GM23338 (cell line): ENCODE results near the gene NXPE4. TPM values are rescaled to one million over a fixed set of nuclear protein-coding genes. Genes with fewer than 3 reads are reported as not detected.

Experiments used
- ATAC-seq: fragments of 200-7000 bp; cut with Tn5 transposase; 3 replicates; pipeline ENCODE4 v1.9.1; 2020
- DNase-seq: peaks from one replicate; pipeline ENCODE4 v3.0.0-alpha.2; 2015; ENCODE audit warnings: low spot score
- H2AFZ ChIP-seq: fragments of 200-600 bp; sonication (generic); 2 replicates; pipeline ENCODE4 v1.8.0; 2016; ENCODE audit warnings: antibody characterized with exemption, mild to moderate bottlenecking, moderate library complexity
- H3F3A ChIP-seq: fragments of 200-600 bp; sonication (generic); replicated peaks from 2 replicates; pipeline ENCODE4 v1.8.0; 2017; ENCODE audit warnings: antibody characterized with exemption, mixed run types, low read depth
- H3K27ac ChIP-seq: fragments of 200-600 bp; sonication (generic); 2 replicates; pipeline ENCODE4 v1.6.1; 2016; ENCODE audit warnings: low read depth
- H3K27me3 ChIP-seq: fragments of 200-600 bp; sonication (generic); 2 replicates; pipeline ENCODE4 v1.8.0; 2016; ENCODE audit warnings: mild to moderate bottlenecking, mixed run types, moderate library complexity; ENCODE audit not compliant: insufficient read depth
- H3K36me3 ChIP-seq: fragments of 200-600 bp; sonication (generic); 2 replicates; pipeline ENCODE4 v1.8.0; 2016; ENCODE audit warnings: mild to moderate bottlenecking; ENCODE audit not compliant: insufficient read depth
- H3K4me1 ChIP-seq: fragments of 200-600 bp; sonication (generic); 2 replicates; pipeline ENCODE4 v1.8.0; 2016; ENCODE audit warnings: mild to moderate bottlenecking, moderate library complexity; ENCODE audit not compliant: insufficient read depth
- H3K4me2 ChIP-seq: fragments of 200-600 bp; sonication (generic); 2 replicates; pipeline ENCODE4 v1.7.1; 2017; ENCODE audit warnings: mixed run types
- H3K4me3 ChIP-seq: fragments of 200-600 bp; sonication (generic); 2 replicates; pipeline ENCODE4 v1.6.1; 2016; ENCODE audit warnings: mixed run types
- H3K79me2 ChIP-seq: fragments of 200-600 bp; sonication (generic); replicated peaks from 2 replicates; pipeline ENCODE4 v1.8.0; 2017; ENCODE audit warnings: mild to moderate bottlenecking; ENCODE audit not compliant: insufficient read depth
- H3K9me2 ChIP-seq: fragments of 200-600 bp; sonication (generic); 2 replicates; pipeline ENCODE4 v1.8.0; 2017; ENCODE audit not compliant: insufficient read depth
- H4K20me1 ChIP-seq: fragments of 200-600 bp; sonication (generic); replicated peaks from 2 replicates; pipeline ENCODE4 v1.8.0; 2017; ENCODE audit warnings: mild to moderate bottlenecking; ENCODE audit not compliant: insufficient read depth
- H3K27ac Mint-ChIP-seq: 2 replicates; pipeline ENCODE4 v1.8.0; 2020; ENCODE audit warnings: inconsistent platforms, mild to moderate bottlenecking, moderate library complexity, mixed read lengths
- H3K27me3 Mint-ChIP-seq: 3 replicates; pipeline ENCODE4 v1.8.0; 2022; ENCODE audit warnings: low read depth, mild to moderate bottlenecking, moderate library complexity, mixed read lengths, inconsistent platforms; ENCODE audit not compliant: insufficient read depth, poor library complexity
- H3K36me3 Mint-ChIP-seq: 3 replicates; pipeline ENCODE4 v1.8.0; 2021; ENCODE audit warnings: low read depth, mild to moderate bottlenecking, inconsistent platforms, moderate library complexity, mixed read lengths
- H3K4me1 Mint-ChIP-seq: 3 replicates; pipeline ENCODE4 v1.8.0; 2020; ENCODE audit warnings: mild to moderate bottlenecking, inconsistent platforms, mixed read lengths
- H3K4me3 Mint-ChIP-seq: 3 replicates; pipeline ENCODE4 v1.8.0; 2021; ENCODE audit warnings: moderate library complexity, mild to moderate bottlenecking, inconsistent platforms, mixed read lengths
- H3K9me3 Mint-ChIP-seq: 3 replicates; pipeline ENCODE4 v1.8.0; 2020; ENCODE audit warnings: moderate library complexity, mild to moderate bottlenecking, inconsistent platforms, mixed read lengths
- CREB1 ChIP-seq: fragments of 250-450 bp; sonication (Bioruptor Pico); IDR thresholded peaks from 2 replicates; pipeline ENCODE4 v1.5.0; 2020; ENCODE audit warnings: low read depth, mild to moderate bottlenecking, moderate library complexity
- CTCF ChIP-seq, 2 experiments: fragments of 200-600 bp in 1 of 2; sonication (generic) in 1 of 2; conservative IDR thresholded peaks; 2 replicates each; pipeline versions ENCODE4 v1.5.1 to v1.6.1; 2016 to 2017; ENCODE audit warnings: antibody characterized with exemption in 2 of 2, low read depth in 2 of 2, mild to moderate bottlenecking in 2 of 2, moderate library complexity in 1 of 2
- ETS1 ChIP-seq: IDR thresholded peaks from 2 replicates; pipeline ENCODE4 v1.6.1; 2016; ENCODE audit warnings: antibody characterized with exemption
- EZH2 ChIP-seq: fragments of 200-600 bp; sonication (generic); IDR thresholded peaks from one replicate; pipeline ENCODE4 v1.8.0; 2017; ENCODE audit warnings: antibody characterized with exemption, mild to moderate bottlenecking, low read depth; ENCODE audit not compliant: unreplicated experiment
- EZH2phosphoT487 ChIP-seq: fragments of 200-600 bp; sonication (generic); IDR thresholded peaks from one replicate; pipeline ENCODE4 v1.8.1; 2018; ENCODE audit warnings: antibody characterized with exemption; ENCODE audit not compliant: unreplicated experiment
- JUNB ChIP-seq: IDR thresholded peaks from one replicate; pipeline ENCODE4 v1.6.1; 2016; ENCODE audit warnings: antibody characterized with exemption; ENCODE audit not compliant: unreplicated experiment
- NANOG ChIP-seq: IDR thresholded peaks from 2 replicates; pipeline ENCODE4 v1.6.1; 2016; ENCODE audit warnings: antibody characterized with exemption, borderline replicate concordance
- POLR2AphosphoS5 ChIP-seq: IDR thresholded peaks from 2 replicates; pipeline ENCODE4 v1.6.1; 2016; ENCODE audit warnings: antibody characterized with exemption, low read depth
- REST ChIP-seq: IDR thresholded peaks from one replicate; pipeline ENCODE4 v1.6.1; 2018; ENCODE audit warnings: antibody characterized with exemption; ENCODE audit not compliant: unreplicated experiment
- STAT1 ChIP-seq: IDR thresholded peaks from one replicate; pipeline ENCODE4 v1.6.1; 2016; ENCODE audit warnings: antibody characterized with exemption; ENCODE audit not compliant: unreplicated experiment
- ZNF114 ChIP-seq: fragments of 250-450 bp; sonication (Bioruptor Pico); IDR thresholded peaks from 2 replicates; pipeline ENCODE4 v1.5.0; 2020; ENCODE audit warnings: mild to moderate bottlenecking, moderate library complexity
- ZNF331 ChIP-seq: fragments of 250-450 bp; sonication (Bioruptor Pico); IDR thresholded peaks from 2 replicates; pipeline ENCODE4 v1.5.0; 2020; ENCODE audit warnings: low read depth, mild to moderate bottlenecking, moderate library complexity
- ZNF462 ChIP-seq: fragments of 250-450 bp; sonication (Bioruptor Pico); IDR thresholded peaks from 2 replicates; pipeline ENCODE4 v1.5.0; 2020; ENCODE audit warnings: mild to moderate bottlenecking, moderate library complexity
- polyA plus RNA-seq: library from polyadenylated mRNA; unstranded; fragments of >200 nt; fragmentation: Nextera tagmentation; extraction: Ambion mirVana; gene quantifications from 2 replicates; pipeline ENCODE4 v1.2.1, GENCODE V29; 2016
- total RNA-seq: library from RNA; depleted of rRNA; stranded (reverse); fragments of >200 nt; shearing (Covaris generic); gene quantifications from 2 replicates; pipeline ENCODE4 v1.2.3, GENCODE V29; 2014

The NXPE4 gene
- total and polyA plus RNA-seq, 2 experiments from 2014 or later: not detected

- H3K27me3 ChIP-seq: no peaks in the 10 kb centered on the region
- no peak overlapping the region for H3K27ac Mint-ChIP-seq
- no peak for ATAC-seq
- H3K9me2 ChIP-seq: peaks cover 3% of the 10 kb centered on the region; the same call in 1 of the 2 replicates
- H3K36me3 ChIP-seq: no peaks in the 10 kb centered on the region
- TF ChIP-seq CREB1: no peak
- TF ChIP-seq EZH2phosphoT487: no peak
- no peak for TF ChIP-seq ZNF331 (CRISPR knock-in tag)
- no peak for TF ChIP-seq CTCF (conservative IDR thresholded peaks at IDR 0.05; ENCODE audit: low read depth in 2 of 2)
- no peak for TF ChIP-seq ZNF114
- TF ChIP-seq JUNB: no peak
- no peak for TF ChIP-seq POLR2AphosphoS5
- no peak for TF ChIP-seq STAT1
- TF ChIP-seq REST: no peak
- no peak for TF ChIP-seq EZH2
- TF ChIP-seq ETS1: no peak
- TF ChIP-seq NANOG: no peak
- TF ChIP-seq ZNF462 (CRISPR knock-in tag): no peak
- H3F3A ChIP-seq: peaks cover 18% of the 10 kb centered on the region; the same call in 1 of the 2 replicates
- no peak overlapping the region for H2AFZ ChIP-seq
- no peak overlapping the region for H3K4me2 ChIP-seq
- H3K79me2 ChIP-seq: no peaks in the 10 kb centered on the region
- H3K36me3 Mint-ChIP-seq: peaks cover 21% of the 10 kb centered on the region; the same call in 2 of the 3 replicates
- no peak for DNase-seq
- H3K4me1 ChIP-seq: no peaks in the 10 kb centered on the region
- no peak overlapping the region for H3K27ac ChIP-seq
- H3K27me3 Mint-ChIP-seq: no peaks in the 10 kb centered on the region
- H3K4me3 ChIP-seq: no peak overlapping the region
- no peaks in the 10 kb centered on the region for H3K4me1 Mint-ChIP-seq
- peaks cover 62% of the 10 kb centered on the region for H3K9me3 Mint-ChIP-seq
- no peak overlapping the region for H3K4me3 Mint-ChIP-seq
- H4K20me1 ChIP-seq: no peaks in the 10 kb centered on the region
Observed at GRCh38 chr11:114622858-114623257, 27.3 kb upstream of the NXPE4 start.
